ENCODE data around the gene ITPRID1. TPM values are rescaled to one million over a fixed set of nuclear protein-coding genes. Genes with fewer than 3 reads are reported as not detected.

The ITPRID1 gene
- total and polyA plus RNA-seq, 2 experiments from 2014 or later, result not detected

DNA sequence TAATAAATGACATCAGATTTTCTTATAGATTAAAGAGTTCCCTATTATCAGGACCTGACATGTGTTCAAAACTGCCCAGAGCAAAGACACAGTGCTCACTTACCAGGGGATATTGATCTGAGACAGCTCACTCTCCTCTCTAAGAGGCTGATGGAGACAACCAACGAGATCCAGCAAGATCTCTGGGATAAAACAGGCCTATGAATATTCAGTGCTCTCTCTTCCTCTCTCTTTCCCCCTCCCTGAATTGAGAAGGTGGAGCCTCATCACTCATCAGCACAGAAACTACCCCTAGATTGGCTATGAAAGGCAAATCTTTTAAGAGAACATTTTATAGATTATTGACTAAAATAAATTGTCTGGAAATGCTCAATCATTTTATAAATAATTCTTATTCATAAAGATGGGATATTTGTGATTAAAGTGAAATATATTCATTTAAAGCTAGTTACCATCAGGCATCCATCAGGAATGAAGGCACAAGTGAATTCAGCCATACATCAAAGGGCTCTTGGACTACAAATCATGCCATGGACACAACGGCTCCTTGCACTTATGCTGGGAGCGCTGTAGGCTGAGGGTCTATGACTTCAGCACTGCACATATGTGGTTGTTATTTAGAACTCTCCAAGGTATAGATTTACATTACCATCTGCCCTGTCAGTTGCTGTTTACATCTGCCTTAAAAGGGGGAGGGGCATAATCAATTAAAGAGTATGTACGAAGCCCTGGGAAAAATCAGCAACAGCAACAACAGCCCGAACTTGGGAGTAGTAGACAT lies 169.7 kb downstream of the ITPRID1 start:
- Histone ChIP-seq H3F3A (ENCODE audit: insufficient read depth) (no peaks in the 10 kb centered on the region), H4K20me1 (ENCODE audit: insufficient read depth) (no peaks in the 10 kb centered on the region), H3K79me2 (ENCODE audit: insufficient read depth) (no peaks in the 10 kb centered on the region), H3K4me2 (ENCODE audit: unreplicated experiment) (no peak overlapping the region), H3K4me1 (ENCODE audit: insufficient read depth) (no peaks in the 10 kb centered on the region), H3K27ac (no peak overlapping the region), H3K36me3 (ENCODE audit: low read depth) (no peaks in the 10 kb centered on the region), H3K27me3 (replicated peaks; ENCODE audit: insufficient read depth) (no peaks in the 10 kb centered on the region), H3K4me3 (no peak overlapping the region), H3K9ac (no peak overlapping the region), H3K9me2 (ENCODE audit: insufficient read depth) (no peaks in the 10 kb centered on the region), H3K9me3 (ENCODE audit: low read depth) (no peaks in the 10 kb centered on the region), H2AFZ (no peak overlapping the region)
- 1 to 3% methylated on average over 5 of the region's 5 CpGs for WGBS, 2 experiments (ENCODE audit: low coverage in 1 of 2, low lambda C conversion rate in 2 of 2, missing lambda C conversion rate in 2 of 2)
- in situ Hi-C loops (cut with MboI), result no loop called here
- no peak for DNase-seq
- TF ChIP-seq EZH2phosphoT487 (IDR thresholded peaks at IDR 0.05; ENCODE audit: insufficient read depth, low read depth) (no peak), EZH2 (IDR thresholded peaks at IDR 0.05; ENCODE audit: insufficient read depth, poor library complexity, severe bottlenecking) (no peak)

DNA sequence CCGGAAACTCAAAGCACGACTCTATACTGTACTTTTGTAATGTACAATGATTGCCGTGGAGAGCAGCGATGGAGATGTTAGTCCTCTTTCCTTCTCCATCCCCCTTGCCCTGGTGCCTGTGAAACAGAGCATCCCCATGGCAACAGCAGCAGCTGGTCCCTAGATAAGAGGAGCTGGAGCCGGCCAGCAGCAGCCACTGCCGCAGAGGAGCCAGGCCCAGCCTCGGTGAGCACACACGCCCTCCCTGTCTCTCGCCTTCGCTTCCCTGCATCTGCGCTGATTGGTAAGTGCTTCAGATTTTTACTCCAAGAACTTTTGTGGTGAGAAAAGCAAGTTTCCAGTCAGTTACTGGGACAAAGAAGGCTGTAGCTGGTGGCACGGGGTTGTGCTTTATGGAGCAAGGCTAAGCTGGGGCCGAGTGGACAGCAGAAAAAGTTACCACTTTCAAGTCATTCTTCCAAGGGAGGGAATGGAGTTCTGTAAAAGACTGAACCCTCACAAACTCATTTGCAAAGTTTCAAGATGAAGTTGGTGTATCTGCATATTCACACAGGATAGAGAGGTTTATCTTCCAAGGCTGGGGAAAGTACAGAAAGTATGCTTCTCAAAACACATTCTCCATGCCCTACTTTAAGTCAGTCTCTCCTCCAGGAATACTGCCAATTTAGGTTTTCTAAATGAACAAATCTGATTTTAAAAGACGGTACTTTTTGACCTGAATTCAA lies 173.3 kb downstream of the ITPRID1 start, which contains the start of gene PPP1R17:
Gene PPP1R17, plus strand, starts transcription at position 192 of the 725 bp plus-strand sequence. CDS start 5,227 bp downstream, outside the sequence.
- H3K27me3 ChIP-seq (replicated peaks; ENCODE audit: insufficient read depth), result no peaks in the 10 kb centered on the region
- H3K79me2 ChIP-seq (ENCODE audit: insufficient read depth), result no peaks in the 10 kb centered on the region
- H3K9ac ChIP-seq, result no peak within 1 kb of the TSS
- H3K9me2 ChIP-seq (ENCODE audit: insufficient read depth), result no peaks in the 10 kb centered on the region
- H3K27ac ChIP-seq, result no peak within 1 kb of the TSS
- WGBS, 2 experiments (ENCODE audit: low coverage in 1 of 2, low lambda C conversion rate in 2 of 2, missing lambda C conversion rate in 2 of 2), result 6 to 8% methylated on average over 14 of the region's 14 CpGs
- TF ChIP-seq EZH2phosphoT487 (IDR thresholded peaks at IDR 0.05; ENCODE audit: insufficient read depth, low read depth), result no peak
- TF ChIP-seq EZH2 (IDR thresholded peaks at IDR 0.05; ENCODE audit: insufficient read depth, poor library complexity, severe bottlenecking), result no peak
- H3K9me3 ChIP-seq (ENCODE audit: low read depth), result no peaks in the 10 kb centered on the region
- H3F3A ChIP-seq (ENCODE audit: insufficient read depth), result no peaks in the 10 kb centered on the region
- H2AFZ ChIP-seq, result no peak within 1 kb of the TSS
- no peak within 1 kb of the TSS for H3K4me2 ChIP-seq (ENCODE audit: unreplicated experiment)
- H3K4me3 ChIP-seq, result no peak within 1 kb of the TSS
- in situ Hi-C loops (cut with MboI), result no loop called here
- no peaks in the 10 kb centered on the region for H3K4me1 ChIP-seq (ENCODE audit: insufficient read depth)
- no peak for DNase-seq
- H4K20me1 ChIP-seq (ENCODE audit: insufficient read depth), result no peaks in the 10 kb centered on the region
- no peaks in the 10 kb centered on the region for H3K36me3 ChIP-seq (ENCODE audit: low read depth)

DNA sequence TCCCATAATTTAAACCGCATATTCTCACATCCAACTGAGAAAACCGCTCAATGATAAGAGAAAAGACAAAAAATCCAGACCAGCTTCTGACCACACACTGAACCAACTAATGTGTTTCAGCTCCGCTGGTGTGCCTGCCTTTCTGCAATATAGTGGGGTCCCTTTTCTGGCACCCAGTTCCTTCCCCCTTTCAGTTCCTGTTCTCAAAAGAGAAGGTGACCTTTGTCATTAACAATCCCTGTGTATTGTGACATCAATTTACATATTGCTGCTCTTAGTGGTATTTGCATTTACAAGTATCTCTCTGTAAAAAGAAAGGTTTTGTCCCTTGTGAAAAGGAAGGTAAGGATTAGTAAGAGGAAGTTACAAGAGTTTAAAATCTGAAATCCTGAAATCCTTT lies 174.5 kb downstream of the ITPRID1 start:
- Histone ChIP-seq H3K36me3 (ENCODE audit: low read depth) (no peaks in the 10 kb centered on the region), H3K27ac (no peak overlapping the region), H4K20me1 (ENCODE audit: insufficient read depth) (no peaks in the 10 kb centered on the region), H3K4me1 (ENCODE audit: insufficient read depth) (no peaks in the 10 kb centered on the region), H3K9ac (no peak overlapping the region), H3K4me2 (ENCODE audit: unreplicated experiment) (no peak overlapping the region), H3K27me3 (replicated peaks; ENCODE audit: insufficient read depth) (no peaks in the 10 kb centered on the region), H2AFZ (no peak overlapping the region), H3K9me3 (ENCODE audit: low read depth) (no peaks in the 10 kb centered on the region), H3K79me2 (ENCODE audit: insufficient read depth) (no peaks in the 10 kb centered on the region), H3K9me2 (ENCODE audit: insufficient read depth) (no peaks in the 10 kb centered on the region), H3K4me3 (no peak overlapping the region), H3F3A (ENCODE audit: insufficient read depth) (no peaks in the 10 kb centered on the region)
- 3 to 4% methylated on average over 3 of the region's 3 CpGs for WGBS, 2 experiments (ENCODE audit: low coverage in 1 of 2, low lambda C conversion rate in 2 of 2, missing lambda C conversion rate in 2 of 2)
- in situ Hi-C loops (cut with MboI), result no loop called here
- no peak for TF ChIP-seq EZH2 (IDR thresholded peaks at IDR 0.05; ENCODE audit: insufficient read depth, poor library complexity, severe bottlenecking)
- no peak for TF ChIP-seq EZH2phosphoT487 (IDR thresholded peaks at IDR 0.05; ENCODE audit: insufficient read depth, low read depth)
- no peak for DNase-seq

DNA sequence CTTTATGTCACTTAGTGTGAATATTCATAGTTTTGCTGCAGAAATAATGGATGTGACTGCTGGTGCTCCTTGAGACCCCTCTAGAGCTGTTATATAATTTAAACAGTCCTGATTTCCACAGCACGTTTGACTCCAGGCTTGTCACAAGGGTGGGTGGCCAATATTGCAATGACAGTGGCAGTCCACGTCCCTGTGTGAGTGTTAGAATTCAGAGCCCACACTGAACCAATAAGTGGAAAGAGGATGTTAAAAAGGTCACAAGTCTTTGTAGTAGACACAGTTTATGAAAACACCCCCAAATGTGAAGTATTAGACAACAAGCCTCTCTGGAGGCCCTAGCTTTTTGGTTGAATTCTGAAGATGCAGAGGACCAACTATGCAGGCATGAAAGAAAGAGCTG lies 175.1 kb downstream of the ITPRID1 start:
- Histone ChIP-seq H3F3A (ENCODE audit: insufficient read depth) (no peaks in the 10 kb centered on the region), H3K4me1 (ENCODE audit: insufficient read depth) (no peaks in the 10 kb centered on the region), H3K9ac (no peak overlapping the region), H3K4me3 (no peak overlapping the region), H3K79me2 (ENCODE audit: insufficient read depth) (no peaks in the 10 kb centered on the region), H3K9me3 (ENCODE audit: low read depth) (no peaks in the 10 kb centered on the region), H3K27ac (no peak overlapping the region), H3K36me3 (ENCODE audit: low read depth) (no peaks in the 10 kb centered on the region), H3K27me3 (replicated peaks; ENCODE audit: insufficient read depth) (no peaks in the 10 kb centered on the region), H3K9me2 (ENCODE audit: insufficient read depth) (no peaks in the 10 kb centered on the region), H3K4me2 (ENCODE audit: unreplicated experiment) (no peak overlapping the region), H4K20me1 (ENCODE audit: insufficient read depth) (no peaks in the 10 kb centered on the region), H2AFZ (no peak overlapping the region)
- DNase-seq, result no peak
- TF ChIP-seq EZH2 (IDR thresholded peaks at IDR 0.05; ENCODE audit: insufficient read depth, poor library complexity, severe bottlenecking) (no peak), EZH2phosphoT487 (IDR thresholded peaks at IDR 0.05; ENCODE audit: insufficient read depth, low read depth) (no peak)
- 3 to 5% methylated on average over 2 of the region's 2 CpGs for WGBS, 2 experiments (ENCODE audit: low coverage in 1 of 2, low lambda C conversion rate in 2 of 2, missing lambda C conversion rate in 2 of 2)
- in situ Hi-C loops (cut with MboI), result no loop called here

Measured in GM23248 (cell line).